H1 (cell line): Measurements from ENCODE around the gene NT5DC1. TPM values are rescaled to one million over a fixed set of nuclear protein-coding genes. Genes with fewer than 3 reads are reported as not detected.

ENCODE experiments used
- CTCF ChIA-PET: fragments of 300-600 bp; sonication (Branson Sonifier 250); formaldehyde crosslinking; loops from one replicate; lab custom pipeline; 2021; ENCODE audit not compliant: partially characterized antibody; lab: Charles Lee
- POLR2A ChIA-PET: fragments of 300-600 bp; sonication (Branson Sonifier 250); formaldehyde crosslinking; loops from one replicate; lab custom pipeline; 2021; ENCODE audit warnings: inconsistent platforms; ENCODE audit not compliant: partially characterized antibody; lab: Charles Lee
- DNase-seq, 2 experiments: peaks; one replicate each; pipeline versions ENCODE4 v3.0.0 to v3.0.0-alpha.2; 2010 to 2022; ENCODE audit warnings: low spot score in 2 of 2, low read depth in 1 of 2, mixed read lengths in 1 of 2
- FAIRE-seq: peaks from 2 replicates; lab custom pipeline; 2011; peaks lifted over from hg19 to GRCh38; lab: Jason Lieb, UNC
- H2AFZ ChIP-seq: 2 replicates; pipeline ENCODE4 v1.8.1; 2012; ENCODE audit warnings: low read length, inconsistent platforms
- H2AK5ac ChIP-seq: 2 replicates; pipeline ENCODE4 v1.6.1; 2013; ENCODE audit warnings: low read depth, low read length
- H2BK120ac ChIP-seq: replicated peaks from 2 replicates; pipeline ENCODE3; 2013; ENCODE audit warnings: low read depth, low read length, inconsistent platforms
- H2BK12ac ChIP-seq: 2 replicates; pipeline ENCODE4 v1.6.1; 2013; ENCODE audit warnings: low read depth, low read length
- H2BK15ac ChIP-seq: 2 replicates; pipeline ENCODE4 v1.6.1; 2013; ENCODE audit warnings: low read length
- H2BK20ac ChIP-seq: 2 replicates; pipeline ENCODE4 v1.6.1; 2013; ENCODE audit warnings: low read length
- H2BK5ac ChIP-seq: 2 replicates; pipeline ENCODE4 v1.6.1; 2013; ENCODE audit warnings: low read depth, low read length
- H3K14ac ChIP-seq: 2 replicates; pipeline ENCODE4 v1.6.1; 2013; ENCODE audit warnings: inconsistent platforms; ENCODE audit not compliant: insufficient read length
- H3K18ac ChIP-seq: 2 replicates; pipeline ENCODE4 v1.6.1; 2013; ENCODE audit warnings: low read length; ENCODE audit errors: extremely low read depth
- H3K23ac ChIP-seq: 2 replicates; pipeline ENCODE4 v1.6.1; 2013; ENCODE audit warnings: inconsistent platforms; ENCODE audit not compliant: insufficient read length
- H3K23me2 ChIP-seq: 2 replicates; pipeline ENCODE4 v1.6.1; 2013; ENCODE audit warnings: low read depth, low read length
- H3K27ac ChIP-seq: 2 replicates; pipeline ENCODE4 v1.6.1; 2011; ENCODE audit warnings: low read depth, low read length, inconsistent platforms
- H3K27me3 ChIP-seq, 4 experiments: replicated peaks in 1 of 4; 1 replicate in 1 of 4; 2 replicates in 3 of 4; pipeline versions ENCODE4 v1.6.1 to v1.8.1; 2011 to 2013; ENCODE audit warnings: low read length in 3 of 4, mild to moderate bottlenecking in 3 of 4, inconsistent platforms in 2 of 4, mixed read lengths in 2 of 4, moderate library complexity in 1 of 4; ENCODE audit not compliant: control insufficient read depth in 3 of 4, insufficient read depth in 3 of 4; ENCODE audit errors: extremely low read depth in 1 of 4
- H3K36me3 ChIP-seq, 4 experiments: 2 replicates each; pipeline versions ENCODE4 v1.6.1 to v1.8.1; 2011 to 2013; ENCODE audit warnings: mild to moderate bottlenecking in 4 of 4, low read length in 3 of 4, moderate library complexity in 2 of 4, control low read depth in 1 of 4, inconsistent platforms in 1 of 4; ENCODE audit not compliant: insufficient read depth in 4 of 4, control insufficient read depth in 2 of 4
- H3K4ac ChIP-seq: replicated peaks from 2 replicates; pipeline ENCODE3; 2013; ENCODE audit warnings: low read length, low read depth, mixed read lengths, inconsistent platforms; ENCODE audit not compliant: insufficient read length
- H3K4me1 ChIP-seq, 4 experiments: replicated peaks in 1 of 4; 1 replicate in 1 of 4; 2 replicates in 3 of 4; pipeline versions ENCODE4 v1.6.1 to v1.8.1; 2011 to 2013; ENCODE audit warnings: low read length in 3 of 4, inconsistent platforms in 2 of 4, mixed read lengths in 1 of 4; ENCODE audit not compliant: insufficient read depth in 4 of 4, control insufficient read depth in 3 of 4
- H3K4me2 ChIP-seq, 2 experiments: 2 replicates each; pipeline versions ENCODE4 v1.6.1 to v1.8.1; 2011 to 2013; ENCODE audit warnings: low read depth in 2 of 2, low read length in 2 of 2, control low read depth in 1 of 2, inconsistent platforms in 1 of 2, mild to moderate bottlenecking in 1 of 2; ENCODE audit not compliant: insufficient read depth in 1 of 2
- H3K4me3 ChIP-seq, 4 experiments: fragments of 200-600, 300-600 bp in 1 of 4; sonication (generic), shearing (Covaris generic), sonication (Bioruptor Twin) in 1 of 4; 2 replicates each; pipeline versions ENCODE4 v1.5.1 to v1.8.1; 2011 to 2016; ENCODE audit warnings: low read length in 4 of 4, low read depth in 3 of 4, control low read depth in 2 of 4, inconsistent platforms in 2 of 4, mild to moderate bottlenecking in 2 of 4, mixed read lengths in 1 of 4, moderate library complexity in 1 of 4; ENCODE audit not compliant: insufficient read depth in 2 of 4; ENCODE audit errors: extremely low read depth in 1 of 4
- H3K56ac ChIP-seq: replicated peaks from 2 replicates; pipeline ENCODE3; 2013; ENCODE audit warnings: low read depth, mild to moderate bottlenecking, mixed read lengths, low read length, inconsistent platforms; ENCODE audit not compliant: insufficient read length
- H3K79me1 ChIP-seq: 2 replicates; pipeline ENCODE4 v1.6.1; 2013; ENCODE audit warnings: low read depth, low read length, control low read depth
- H3K79me2 ChIP-seq, 2 experiments: 2 replicates each; pipeline versions ENCODE4 v1.6.1 to v1.8.1; 2012 to 2013; ENCODE audit warnings: low read length in 2 of 2, mild to moderate bottlenecking in 2 of 2, inconsistent platforms in 1 of 2; ENCODE audit not compliant: insufficient read depth in 2 of 2, control insufficient read depth in 1 of 2
- H3K9ac ChIP-seq, 4 experiments: replicated peaks in 1 of 4; 1 replicate in 1 of 4; 2 replicates in 3 of 4; pipeline versions ENCODE4 v1.6.1 to v1.8.1; 2011 to 2013; ENCODE audit warnings: low read depth in 3 of 4, low read length in 3 of 4, control low read depth in 2 of 4, mild to moderate bottlenecking in 2 of 4, moderate library complexity in 2 of 4, inconsistent platforms in 1 of 4; ENCODE audit errors: extremely low read depth in 1 of 4
- H3K9me3 ChIP-seq, 2 experiments: 2 replicates each; pipeline versions ENCODE4 v1.6.1 to v1.8.1; 2012 to 2013; ENCODE audit warnings: mild to moderate bottlenecking in 2 of 2, moderate library complexity in 2 of 2, control low read depth in 1 of 2, inconsistent platforms in 1 of 2, low read depth in 1 of 2, low read length in 1 of 2, mixed read lengths in 1 of 2; ENCODE audit not compliant: insufficient read depth in 2 of 2
- H4K20me1 ChIP-seq, 2 experiments: replicated peaks in 1 of 2; 2 replicates each; pipeline versions ENCODE3 to v1.8.1; 2011 to 2013; ENCODE audit warnings: inconsistent platforms in 2 of 2, low read length in 2 of 2, mild to moderate bottlenecking in 1 of 2; ENCODE audit not compliant: insufficient read depth in 2 of 2, control insufficient read depth in 1 of 2
- H4K5ac ChIP-seq: 2 replicates; pipeline ENCODE4 v1.6.1; 2013; ENCODE audit warnings: low read length, low read depth, mixed read lengths, inconsistent platforms; ENCODE audit not compliant: insufficient read length
- H4K8ac ChIP-seq: 2 replicates; pipeline ENCODE4 v1.8.0; 2013; ENCODE audit warnings: mild to moderate bottlenecking, moderate library complexity, low read length, inconsistent platforms; ENCODE audit not compliant: insufficient read depth; ENCODE audit errors: extremely low read depth
- H4K91ac ChIP-seq: replicated peaks from 2 replicates; pipeline ENCODE3; 2013; ENCODE audit warnings: low read length, mixed read lengths, inconsistent platforms; ENCODE audit not compliant: insufficient read length
- BCL11A ChIP-seq, 2 experiments: IDR thresholded peaks; one replicate each; pipeline ENCODE4 v1.6.1; 2011; ENCODE audit warnings: low read depth in 2 of 2, low read length in 2 of 2, mild to moderate bottlenecking in 2 of 2
- CREB1 ChIP-seq: IDR thresholded peaks from 2 replicates; pipeline ENCODE4 v1.6.1; 2012; ENCODE audit warnings: inconsistent platforms
- EP300 ChIP-seq, 2 experiments: IDR thresholded peaks; 1 replicate in 1 of 2; 2 replicates in 1 of 2; pipeline ENCODE4 v1.6.1; 2011 to 2012; ENCODE audit warnings: low read depth in 2 of 2, low read length in 2 of 2, mild to moderate bottlenecking in 2 of 2, borderline replicate concordance in 1 of 2, inconsistent platforms in 1 of 2, moderate library complexity in 1 of 2
- GABPA ChIP-seq: IDR thresholded peaks from 2 replicates; pipeline ENCODE4 v1.6.1; 2011; ENCODE audit warnings: mild to moderate bottlenecking, low read length, moderate library complexity, borderline replicate concordance; ENCODE audit not compliant: insufficient read depth
- JUN ChIP-seq: IDR thresholded peaks from 2 replicates; pipeline ENCODE4 v1.6.1; 2011; ENCODE audit warnings: low read depth, mild to moderate bottlenecking, improper control_type of control experiment, low read length
- JUND ChIP-seq: IDR thresholded peaks from 2 replicates; pipeline ENCODE4 v1.6.1; 2011; ENCODE audit warnings: mild to moderate bottlenecking, improper control_type of control experiment, low read length
- KDM5A ChIP-seq: fragments of 200-600 bp; IDR thresholded peaks from 2 replicates; pipeline ENCODE4 v1.7.1; 2012; ENCODE audit warnings: mild to moderate bottlenecking, low read length, inconsistent platforms, mixed read lengths
- NRF1 ChIP-seq: IDR thresholded peaks from 2 replicates; pipeline ENCODE4 v1.6.1; 2011; ENCODE audit warnings: mild to moderate bottlenecking, low read depth, low read length, improper control_type of control experiment
- RBBP5 ChIP-seq: IDR thresholded peaks from 2 replicates; pipeline ENCODE4 v1.7.1; 2012; ENCODE audit warnings: low read depth, mild to moderate bottlenecking, inconsistent platforms, low read length, moderate library complexity, borderline replicate concordance
- RFX5 ChIP-seq: IDR thresholded peaks from 2 replicates; pipeline ENCODE4 v1.6.1; 2011; ENCODE audit warnings: low read depth, low read length, improper control_type of control experiment, borderline replicate concordance
- TEAD4 ChIP-seq: IDR thresholded peaks from 2 replicates; pipeline ENCODE4 v1.6.1; 2012; ENCODE audit warnings: low read depth, low read length, inconsistent platforms, mixed read lengths
- ZNF274 ChIP-seq: IDR thresholded peaks from 2 replicates; pipeline ENCODE4 v1.7.0; 2012; ENCODE audit warnings: low read length, borderline replicate concordance; ENCODE audit errors: extremely low read depth
- WGBS, 2 experiments: shearing (Covaris generic) in 1 of 2; methylation state at CpG; one replicate each; pipeline versions ENCODE4 v1.1.6 to v1.1.7; 2013 to 2015; ENCODE audit warnings: low lambda C conversion rate in 2 of 2, mixed read lengths in 2 of 2, inconsistent platforms in 1 of 2, low coverage in 1 of 2, missing lambda C conversion rate in 1 of 2; ENCODE audit not compliant: insufficient replicate concordance in 2 of 2, insufficient coverage in 1 of 2, insufficient read length in 1 of 2; ENCODE audit errors: extremely low coverage in 1 of 2, missing lambda C conversion rate in 1 of 2; 5-methylcytosine and 5-hydroxymethylcytosine counted together
- polyA plus RNA-seq, 7 experiments: library from polyadenylated mRNA; depleted of rRNA in 3 of 7; stranded (reverse) in 5 of 7; unstranded in 2 of 7; fragments of >200 nt in 5 of 7; fragments of 200-250 nt in 2 of 7; gene quantifications; 1 replicate in 5 of 7; 2 replicates in 1 of 7; 4 replicates in 1 of 7; pipeline versions ENCODE4 v1.2.1 to v1.2.3, GENCODE V29; 2011 to 2013; ENCODE audit warnings: missing spikeins in 2 of 7, mixed read lengths in 2 of 7
- total RNA-seq: library from RNA; stranded (reverse); fragmentation: NEBNext Ultra II Directional; extraction: Animal tissue kit (Norgen Biotek cat#: 25700); gene quantifications from 2 replicates; pipeline ENCODE4 v1.2.1, GENCODE V29; 2021
- TF ChIP-seq, protein P1 (sequence below): IDR thresholded peaks from 2 replicates; pipeline ENCODE4 v1.6.1; 2011; ENCODE audit warnings: low read depth, mild to moderate bottlenecking, low read length; ENCODE audit not compliant: insufficient read depth

The NT5DC1 gene
- total and polyA plus RNA-seq, 2 of the 8 experiments (the other 6 are each of a cell fraction or from before 2014, with no cell fraction given): 25.3 to 72.7 TPM

DNA sequence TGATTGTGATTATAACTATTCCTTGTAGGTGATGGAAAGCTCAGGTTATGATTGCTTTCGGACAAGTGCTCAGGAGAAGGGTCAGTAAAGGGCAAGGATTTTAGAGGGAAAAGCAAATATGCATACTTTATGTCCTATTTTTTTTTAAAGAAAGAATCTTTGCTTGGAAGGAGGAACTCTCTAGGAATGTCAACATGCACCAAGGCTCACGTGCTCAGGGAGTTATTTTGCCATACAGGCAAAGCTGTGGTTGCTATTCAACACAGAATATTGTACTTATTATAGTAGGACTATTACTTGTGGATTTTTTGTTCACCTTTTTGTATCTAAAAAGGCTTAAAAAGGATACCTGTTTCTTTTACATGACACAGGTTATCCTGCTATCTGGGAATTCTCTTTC, 182.0 kb downstream of the NT5DC1 start:
- Histone ChIP-seq H4K8ac (no peak overlapping the region), H2BK120ac (no peak overlapping the region), H3K9ac (no peak overlapping the region), H2AK5ac (no peak overlapping the region), H3K14ac (no peak overlapping the region), H3K79me2 (peaks cover 7 to 16% of the 10 kb centered on the region in 2 experiments), H3K18ac (no peak overlapping the region), H3K36me3 (peaks cover 2 to 6% (median 4%) of the 10 kb centered on the region in 4 experiments; a peak in 3 of 8 replicates), H4K5ac (no peak overlapping the region), H3K4me1 (peaks cover 3 to 12% (median 10%) of the 10 kb centered on the region in 4 experiments; a peak in 5 of 7 replicates), H3K23ac (no peak overlapping the region), H3K56ac (no peak overlapping the region), H3K79me1 (peaks cover 6% of the 10 kb centered on the region), H2AFZ (no peak overlapping the region), H3K4me3 (no peak overlapping the region), H3K23me2 (peaks cover 6% of the 10 kb centered on the region), H3K4ac (no peak overlapping the region), H2BK15ac (no peak overlapping the region), H4K20me1 (peaks cover 5 to 12% of the 10 kb centered on the region in 2 experiments), H2BK12ac (no peak overlapping the region), H2BK5ac (no peak overlapping the region), H4K91ac (no peak overlapping the region), H3K9me3 (no peaks in the 10 kb centered on the region), H3K27me3 (no peaks in the 10 kb centered on the region), H2BK20ac (no peak overlapping the region), H3K27ac (no peak overlapping the region), H3K4me2 (no peak overlapping the region)
- ChIA-PET CTCF (interaction anchor here (0.5 to 1.5 kb wide), 4 partner anchors 10 to 252 kb away, joined by 3 to 7 read pairs (median 4); no protein-coding TSS in a partner anchor), POLR2A (interaction anchor here (0.9 to 1.3 kb wide), 3 partner anchors 11 to 120 kb away, joined by 3 to 4 read pairs (median 3); no protein-coding TSS in a partner anchor)
- WGBS, 2 experiments: 83% methylated on average over 2 of the region's 2 CpGs; no CpG with 5 or more reads in 1 of the 2 experiments
- no peak for DNase-seq
- TF ChIP-seq KDM5A (no peak), NRF1 (no peak), GABPA (no peak), RBBP5 (no peak), ZNF274 (no peak), JUN (no peak), TEAD4 (no peak), EP300 (IDR thresholded peaks at IDR 0.05; ENCODE audit: borderline replicate concordance in 1 of 2, low read depth in 2 of 2, low read length in 2 of 2) (no peak), JUND (no peak), CREB1 (no peak), BCL11A (IDR thresholded peaks at IDR 0.05; ENCODE audit: low read depth in 2 of 2, low read length in 2 of 2) (no peak), RFX5 (no peak)
- TF ChIP-seq, protein P1, sequence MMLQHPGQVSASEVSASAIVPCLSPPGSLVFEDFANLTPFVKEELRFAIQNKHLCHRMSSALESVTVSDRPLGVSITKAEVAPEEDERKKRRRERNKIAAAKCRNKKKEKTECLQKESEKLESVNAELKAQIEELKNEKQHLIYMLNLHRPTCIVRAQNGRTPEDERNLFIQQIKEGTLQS: no peak
- no peak for FAIRE-seq
